Astrocyte (in vitro differentiated cells and primary cell): ENCODE data around the gene CHCHD3. TPM values are rescaled to one million over a fixed set of nuclear protein-coding genes. Genes with fewer than 3 reads are reported as not detected.

Experiments used
- DNase-seq: peaks from one replicate; pipeline ENCODE4 v3.0.0-alpha.2; 2010; ENCODE audit warnings: low read depth
- FAIRE-seq: peaks from 2 replicates; lab custom pipeline; 2011; peaks lifted over from hg19 to GRCh38; lab: Jason Lieb, UNC
- H2AFZ ChIP-seq: 2 replicates; pipeline ENCODE4 v1.6.0; 2012; ENCODE audit warnings: low read depth, low read length, inconsistent platforms
- H3K27ac ChIP-seq: 2 replicates; pipeline ENCODE4 v1.5.1; 2011; ENCODE audit warnings: low read depth, low read length, inconsistent platforms
- H3K27me3 ChIP-seq: 2 replicates; pipeline ENCODE4 v1.6.0; 2011; ENCODE audit warnings: low read length, inconsistent platforms; ENCODE audit not compliant: insufficient read depth
- H3K36me3 ChIP-seq: 2 replicates; pipeline ENCODE4 v1.5.1; 2011; ENCODE audit warnings: low read length, inconsistent platforms; ENCODE audit not compliant: insufficient read depth
- H3K4me1 ChIP-seq: 2 replicates; pipeline ENCODE4 v1.5.1; 2011; ENCODE audit warnings: low read length, inconsistent platforms; ENCODE audit not compliant: insufficient read depth
- H3K4me2 ChIP-seq: 2 replicates; pipeline ENCODE4 v1.6.0; 2012; ENCODE audit warnings: low read length, inconsistent platforms
- H3K4me3 ChIP-seq: 2 replicates; pipeline ENCODE4 v1.5.1; 2011; ENCODE audit warnings: low read depth, mild to moderate bottlenecking, low read length, inconsistent platforms; ENCODE audit not compliant: insufficient read depth
- H3K79me2 ChIP-seq: 2 replicates; pipeline ENCODE4 v1.6.0; 2012; ENCODE audit warnings: mild to moderate bottlenecking, low read length, inconsistent platforms; ENCODE audit not compliant: insufficient read depth
- H3K9ac ChIP-seq: 2 replicates; pipeline ENCODE4 v1.6.0; 2012; ENCODE audit warnings: mild to moderate bottlenecking, low read length, inconsistent platforms
- H3K9me3 ChIP-seq: 2 replicates; pipeline ENCODE4 v1.5.1; 2012; ENCODE audit warnings: low read depth, mild to moderate bottlenecking, low read length, inconsistent platforms; ENCODE audit not compliant: insufficient read depth
- H4K20me1 ChIP-seq: 2 replicates; pipeline ENCODE4 v1.6.0; 2012; ENCODE audit warnings: low read length, inconsistent platforms; ENCODE audit not compliant: insufficient read depth
- H3K27ac Mint-ChIP-seq: one replicate; pipeline ENCODE4 v1.8.0; 2021; ENCODE audit warnings: mild to moderate bottlenecking, mixed read lengths; ENCODE audit not compliant: unreplicated experiment
- H3K27me3 Mint-ChIP-seq: one replicate; pipeline ENCODE4 v1.8.0; 2021; ENCODE audit warnings: low read depth, mixed read lengths; ENCODE audit not compliant: unreplicated experiment
- H3K36me3 Mint-ChIP-seq: one replicate; pipeline ENCODE4 v1.8.0; 2021; ENCODE audit warnings: low read depth, mixed read lengths; ENCODE audit not compliant: unreplicated experiment
- H3K4me1 Mint-ChIP-seq: one replicate; pipeline ENCODE4 v1.8.0; 2021; ENCODE audit warnings: low read depth, mixed read lengths; ENCODE audit not compliant: unreplicated experiment
- H3K4me3 Mint-ChIP-seq: one replicate; pipeline ENCODE4 v1.8.0; 2021; ENCODE audit warnings: mild to moderate bottlenecking, moderate library complexity, mixed read lengths; ENCODE audit not compliant: unreplicated experiment
- H3K9me3 Mint-ChIP-seq: one replicate; pipeline ENCODE4 v1.8.0; 2021; ENCODE audit warnings: mild to moderate bottlenecking, mixed read lengths; ENCODE audit not compliant: unreplicated experiment
- CTCF ChIP-seq: IDR thresholded peaks from 2 replicates; pipeline ENCODE4 v1.5.1; 2011; ENCODE audit warnings: low read depth, mild to moderate bottlenecking, inconsistent platforms, low read length, moderate library complexity; ENCODE audit not compliant: insufficient read depth
- EZH2 ChIP-seq: IDR thresholded peaks from 2 replicates; pipeline ENCODE4 v1.6.1; 2012; ENCODE audit warnings: mild to moderate bottlenecking, low read length, inconsistent platforms; ENCODE audit not compliant: insufficient read depth
- total RNA-seq: library from RNA; stranded (reverse); gene quantifications from 2 replicates; pipeline ENCODE4 v1.2.1, GENCODE V29; 2021

CHCHD3 gene
- total RNA-seq, 1 donor from 2014 or later, result 63.1 TPM

- no peak overlapping the region for H3K9ac ChIP-seq
- Mint-ChIP-seq H3K36me3 (no peaks in the 10 kb centered on the region), H3K27me3 (no peaks in the 10 kb centered on the region), H3K9me3 (no peaks in the 10 kb centered on the region), H3K27ac (no peak overlapping the region), H3K4me1 (no peaks in the 10 kb centered on the region), H3K4me3 (no peak overlapping the region)
- H3K4me2 ChIP-seq, result no peak overlapping the region
- peaks cover 10% of the 10 kb centered on the region for H3K79me2 ChIP-seq
- peaks cover 11% of the 10 kb centered on the region for H4K20me1 ChIP-seq
- FAIRE-seq, result no peak
- no peak for TF ChIP-seq CTCF
- TF ChIP-seq EZH2, result no peak
- no peaks in the 10 kb centered on the region for H3K4me1 ChIP-seq
- no peak overlapping the region for H3K4me3 ChIP-seq
- H3K27me3 ChIP-seq, result no peaks in the 10 kb centered on the region
- no peak for DNase-seq
- no peak overlapping the region for H3K27ac ChIP-seq
- no peaks in the 10 kb centered on the region for H3K9me3 ChIP-seq
- no peaks in the 10 kb centered on the region for H3K36me3 ChIP-seq
- H2AFZ ChIP-seq, result no peak overlapping the region
Observed at GRCh38 chr7:133030346-133030745, 51.5 kb downstream of the CHCHD3 start.

- Histone ChIP-seq H2AFZ (no peak overlapping the region), H3K36me3 (no peaks in the 10 kb centered on the region), H3K27me3 (no peaks in the 10 kb centered on the region), H3K4me1 (no peaks in the 10 kb centered on the region), H3K4me2 (no peak overlapping the region), H3K9ac (no peak overlapping the region), H3K4me3 (no peak overlapping the region), H3K27ac (no peak overlapping the region), H4K20me1 (peaks cover 12% of the 10 kb centered on the region), H3K9me3 (no peaks in the 10 kb centered on the region), H3K79me2 (peaks cover 10% of the 10 kb centered on the region)
- H3K4me1 Mint-ChIP-seq, result no peaks in the 10 kb centered on the region
- no peak overlapping the region for H3K27ac Mint-ChIP-seq
- FAIRE-seq, result no peak
- no peaks in the 10 kb centered on the region for H3K27me3 Mint-ChIP-seq
- H3K9me3 Mint-ChIP-seq, result no peaks in the 10 kb centered on the region
- no peak overlapping the region for H3K4me3 Mint-ChIP-seq
- TF ChIP-seq CTCF, result no peak
- TF ChIP-seq EZH2, result no peak
- DNase-seq, result no peak
- no peaks in the 10 kb centered on the region for H3K36me3 Mint-ChIP-seq
Observed at GRCh38 chr7:133029463-133029862, 52.4 kb downstream of the CHCHD3 start.

- peaks cover 10% of the 10 kb centered on the region for H3K79me2 ChIP-seq
- H3K4me2 ChIP-seq, result no peak overlapping the region
- no peaks in the 10 kb centered on the region for H3K4me1 Mint-ChIP-seq
- no peak for TF ChIP-seq CTCF
- TF ChIP-seq EZH2, result no peak
- H3K4me1 ChIP-seq, result no peaks in the 10 kb centered on the region
- no peaks in the 10 kb centered on the region for H3K27me3 Mint-ChIP-seq
- no peak overlapping the region for H3K9ac ChIP-seq
- H3K9me3 ChIP-seq, result no peaks in the 10 kb centered on the region
- H3K36me3 Mint-ChIP-seq, result no peaks in the 10 kb centered on the region
- H3K4me3 Mint-ChIP-seq, result no peak overlapping the region
- H3K27me3 ChIP-seq, result no peaks in the 10 kb centered on the region
- H3K4me3 ChIP-seq, result no peak overlapping the region
- H2AFZ ChIP-seq, result no peak overlapping the region
- no peaks in the 10 kb centered on the region for H3K36me3 ChIP-seq
- peaks cover 17% of the 10 kb centered on the region for H4K20me1 ChIP-seq
- no peaks in the 10 kb centered on the region for H3K9me3 Mint-ChIP-seq
- no peak for DNase-seq
- H3K27ac Mint-ChIP-seq, result no peak overlapping the region
- FAIRE-seq, result no peak
- no peak overlapping the region for H3K27ac ChIP-seq
Observed at GRCh38 chr7:133027397-133027796, 54.5 kb downstream of the CHCHD3 start.
